Fibroblast of mammary gland (primary cell): Measurements from ENCODE around the gene SIN3A.
"Not testable (repeated sequence)": the region's sequence is repeated elsewhere in the genome, so short reads cannot be mapped to it uniquely, and the experiment has no call there.

Experiments used
- DNase-seq: peaks from one replicate; pipeline ENCODE4 v3.0.0-alpha.2; 2010; ENCODE audit warnings: low read depth
- H3K4me3 ChIP-seq: 2 replicates; pipeline ENCODE4 v1.5.1; 2011; ENCODE audit warnings: low read depth, mild to moderate bottlenecking, low read length, moderate library complexity; ENCODE audit not compliant: control insufficient read depth
- CTCF ChIP-seq: conservative IDR thresholded peaks from 2 replicates; pipeline ENCODE4 v1.5.1; 2011; ENCODE audit warnings: low read depth, low read length, inconsistent platforms; ENCODE audit not compliant: control insufficient read depth, insufficient read depth

The SIN3A gene

GRCh38 chr15:75450307-75451201, 936 bp downstream of the SIN3A start:
- H3K4me3 ChIP-seq = peak overlapping the region; percentile 91
- no peak for TF ChIP-seq CTCF
- peak; percentile 95 for DNase-seq

- no peak for DNase-seq
- TF ChIP-seq CTCF = no peak
Measured at GRCh38 chr15:75449585-75450306, 1.7 kb downstream of the SIN3A start.

GRCh38 chr15:75448171-75448570, 3.3 kb downstream of the SIN3A start:
- H3K4me3 ChIP-seq, DNase-seq: not testable (repeated sequence)

More at GRCh38 chr15:75449585-75450306, 1.7 kb downstream of the SIN3A start:
- H3K4me3 ChIP-seq = peak overlapping the region; percentile 91

- H3K4me3 ChIP-seq = no peak overlapping the region
Measured at GRCh38 chr15:75446151-75446550, 5.3 kb downstream of the SIN3A start.

GRCh38 chr15:75445324-75445723, 6.2 kb downstream of the SIN3A start:
- H3K4me3 ChIP-seq, DNase-seq: not testable (repeated sequence)

More at GRCh38 chr15:75446151-75446550, 5.3 kb downstream of the SIN3A start:
- no peak for TF ChIP-seq CTCF
- no peak for DNase-seq

GRCh38 chr15:75443972-75444453, 7.5 kb downstream of the SIN3A start:
- not testable (repeated sequence) for H3K4me3 ChIP-seq
- DNase-seq = peak; percentile 63

- no peak overlapping the region for H3K4me3 ChIP-seq
- DNase-seq = no peak
- no peak for TF ChIP-seq CTCF
Measured at GRCh38 chr15:75437721-75438120, 13.8 kb downstream of the SIN3A start.

GRCh38 chr15:75436881-75437280, 14.6 kb downstream of the SIN3A start:
- DNase-seq = peak; percentile 7
- TF ChIP-seq CTCF = no peak
- H3K4me3 ChIP-seq = no peak overlapping the region
